NT2/D1 (cell line): Measurements from ENCODE around the gene SPRY2.

Experiments
- DNase-seq: peaks from one replicate; pipeline ENCODE4 v3.0.0-alpha.2; 2011; ENCODE audit warnings: low read depth, low spot score
- H3K27me3 ChIP-seq: 2 replicates; pipeline ENCODE4 v1.6.0; 2011; ENCODE audit warnings: mild to moderate bottlenecking; ENCODE audit not compliant: insufficient read length, insufficient read depth
- H3K36me3 ChIP-seq: 2 replicates; pipeline ENCODE4 v1.6.1; 2011; ENCODE audit warnings: mild to moderate bottlenecking, low read length, mixed read lengths; ENCODE audit not compliant: insufficient read depth, insufficient read length
- H3K4me1 ChIP-seq: 2 replicates; pipeline ENCODE4 v1.5.1; 2011; ENCODE audit not compliant: insufficient read depth, insufficient read length
- H3K4me3 ChIP-seq: 2 replicates; pipeline ENCODE4 v1.5.1; 2011; ENCODE audit warnings: low read depth; ENCODE audit not compliant: insufficient read length
- H3K9ac ChIP-seq: 2 replicates; pipeline ENCODE4 v1.6.0; 2011; ENCODE audit warnings: low read depth; ENCODE audit not compliant: insufficient read length
- H3K9me3 ChIP-seq: 2 replicates; pipeline ENCODE4 v1.5.1; 2011; ENCODE audit warnings: mild to moderate bottlenecking, low read length; ENCODE audit not compliant: insufficient read depth
- SUZ12 ChIP-seq: IDR thresholded peaks from 2 replicates; pipeline ENCODE4 v1.6.1; 2011; ENCODE audit not compliant: insufficient read length, insufficient read depth; ENCODE audit errors: extremely low read depth
- YY1 ChIP-seq: IDR thresholded peaks from 2 replicates; pipeline ENCODE4 v1.6.1; 2011; ENCODE audit not compliant: insufficient read length, insufficient read depth
- ZNF274 ChIP-seq: IDR thresholded peaks from 2 replicates; pipeline ENCODE4 v1.6.1; 2011; ENCODE audit warnings: mild to moderate bottlenecking, low read depth, low read length

Gene SPRY2

GRCh38 chr13:80341101-80341755, at the start of gene SPRY2:
Gene SPRY2, minus strand, starts transcription at chr13:80341126. Its CDS starts 3,421 bp downstream, at chr13:80337705.
- Histone ChIP-seq H3K27me3 (peaks cover 10% of the 10 kb centered on the region), H3K4me3 (peak within 1 kb of the TSS; percentile 88), H3K9me3 (no peaks in the 10 kb centered on the region), H3K36me3 (peaks cover 16% of the 10 kb centered on the region), H3K4me1 (peaks cover 7% of the 10 kb centered on the region), H3K9ac (peak within 1 kb of the TSS; percentile 88)
- no peak for TF ChIP-seq ZNF274
- no peak for TF ChIP-seq SUZ12
- TF ChIP-seq YY1, result no peak
- peak; percentile 87 for DNase-seq

GRCh38 chr13:80390338-80390737, 49.4 kb upstream of the SPRY2 start:
- H3K36me3 ChIP-seq, result no peaks in the 10 kb centered on the region
- H3K9ac ChIP-seq, result no peak overlapping the region
- DNase-seq, result no peak
- no peaks in the 10 kb centered on the region for H3K4me1 ChIP-seq
- no peaks in the 10 kb centered on the region for H3K27me3 ChIP-seq
- no peak overlapping the region for H3K4me3 ChIP-seq
- no peak for TF ChIP-seq ZNF274
- H3K9me3 ChIP-seq, result no peaks in the 10 kb centered on the region

- Histone ChIP-seq H3K9me3 (no peaks in the 10 kb centered on the region), H3K4me3 (no peak overlapping the region), H3K36me3 (no peaks in the 10 kb centered on the region), H3K4me1 (no peaks in the 10 kb centered on the region), H3K27me3 (no peaks in the 10 kb centered on the region), H3K9ac (no peak overlapping the region)
- no peak for DNase-seq
- TF ChIP-seq YY1 (no peak), SUZ12 (no peak), ZNF274 (no peak)
Observed at GRCh38 chr13:80389073-80390038, 48.4 kb upstream of the SPRY2 start.

GRCh38 chr13:80388506-80388905, 47.6 kb upstream of the SPRY2 start:
- no peak overlapping the region for H3K9ac ChIP-seq
- no peak for DNase-seq
- no peaks in the 10 kb centered on the region for H3K9me3 ChIP-seq
- H3K27me3 ChIP-seq, result no peaks in the 10 kb centered on the region
- H3K4me1 ChIP-seq, result no peaks in the 10 kb centered on the region
- H3K4me3 ChIP-seq, result no peak overlapping the region
- no peaks in the 10 kb centered on the region for H3K36me3 ChIP-seq
- TF ChIP-seq YY1 (no peak), SUZ12 (no peak), ZNF274 (no peak)

- no peak for DNase-seq
- Histone ChIP-seq H3K4me3 (no peak overlapping the region), H3K9ac (no peak overlapping the region), H3K27me3 (no peaks in the 10 kb centered on the region), H3K36me3 (no peaks in the 10 kb centered on the region), H3K4me1 (no peaks in the 10 kb centered on the region), H3K9me3 (no peaks in the 10 kb centered on the region)
- TF ChIP-seq YY1, result no peak
- no peak for TF ChIP-seq SUZ12
- TF ChIP-seq ZNF274, result no peak
Observed at GRCh38 chr13:80386592-80386991, 45.7 kb upstream of the SPRY2 start.

GRCh38 chr13:80386002-80386401, 45.1 kb upstream of the SPRY2 start:
- no peak for TF ChIP-seq SUZ12
- no peak overlapping the region for H3K4me3 ChIP-seq
- no peak overlapping the region for H3K9ac ChIP-seq
- H3K9me3 ChIP-seq, result no peaks in the 10 kb centered on the region
- DNase-seq, result no peak
- no peaks in the 10 kb centered on the region for H3K36me3 ChIP-seq
- no peaks in the 10 kb centered on the region for H3K27me3 ChIP-seq
- H3K4me1 ChIP-seq, result no peaks in the 10 kb centered on the region

GRCh38 chr13:80382576-80382975, 41.6 kb upstream of the SPRY2 start:
- H3K36me3 ChIP-seq, result no peaks in the 10 kb centered on the region
- H3K4me3 ChIP-seq, result no peak overlapping the region
- DNase-seq, result no peak
- H3K9me3 ChIP-seq, result no peaks in the 10 kb centered on the region
- no peak overlapping the region for H3K9ac ChIP-seq
- H3K27me3 ChIP-seq, result no peaks in the 10 kb centered on the region
- TF ChIP-seq YY1 (no peak), SUZ12 (no peak), ZNF274 (no peak)
- no peaks in the 10 kb centered on the region for H3K4me1 ChIP-seq
